CD1c-positive myeloid dendritic cell (primary cell): ENCODE results near the gene MYOM1.
A peak's percentile ranks its signal among the peaks of the same experiment; 100 is the strongest.

Experiments used
- DNase-seq: peaks from one replicate; pipeline ENCODE4 v3.0.0-alpha.2; 2016; ENCODE audit errors: extremely low spot score

MYOM1 gene

DNA sequence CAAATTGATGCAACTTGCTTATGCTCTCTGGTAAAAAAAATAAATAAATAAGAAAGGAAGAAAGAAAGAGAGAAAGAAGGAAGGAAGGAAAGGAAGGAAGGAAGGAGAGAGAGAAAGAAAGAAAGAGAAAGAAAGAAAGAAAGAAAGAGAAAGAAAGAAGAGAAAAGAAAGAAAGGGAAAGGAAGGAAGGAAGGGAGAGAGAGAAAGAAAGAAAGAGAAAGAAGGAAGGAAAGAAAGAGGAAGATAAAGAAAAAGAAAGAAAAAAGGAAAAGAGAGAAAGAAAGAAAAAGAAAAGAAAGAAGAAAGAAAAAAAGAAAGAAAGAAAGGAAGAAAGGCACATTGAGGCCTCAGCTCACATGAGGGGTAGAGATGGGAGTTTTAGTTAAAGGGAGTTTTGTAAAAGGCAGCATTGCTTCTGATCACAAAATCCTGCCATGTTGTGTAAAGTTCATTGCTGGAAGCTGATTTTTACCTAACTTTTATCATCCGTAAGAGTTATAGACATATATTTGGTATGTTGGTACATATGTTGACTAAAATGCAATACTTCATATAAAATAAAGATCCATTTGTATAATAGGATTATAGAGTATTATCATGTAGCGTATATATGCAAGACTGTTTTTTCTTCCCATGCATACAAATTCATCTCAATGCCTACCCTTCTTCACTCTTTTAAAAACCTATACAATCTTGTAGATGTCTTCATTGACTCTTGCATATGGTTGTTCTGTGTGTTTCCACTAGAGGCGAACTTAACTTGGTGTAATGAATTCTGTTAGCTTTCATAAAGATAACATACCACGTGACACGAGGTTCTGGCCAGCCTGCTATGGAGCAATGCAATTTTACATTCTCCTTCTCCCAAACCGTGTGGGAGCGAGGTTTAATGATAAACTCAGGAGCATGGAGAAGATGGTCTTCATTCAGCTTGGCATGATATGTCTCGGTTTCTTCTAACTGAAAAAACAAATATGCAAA, 32.8 kb downstream of the MYOM1 start:
- no peak for DNase-seq

DNA sequence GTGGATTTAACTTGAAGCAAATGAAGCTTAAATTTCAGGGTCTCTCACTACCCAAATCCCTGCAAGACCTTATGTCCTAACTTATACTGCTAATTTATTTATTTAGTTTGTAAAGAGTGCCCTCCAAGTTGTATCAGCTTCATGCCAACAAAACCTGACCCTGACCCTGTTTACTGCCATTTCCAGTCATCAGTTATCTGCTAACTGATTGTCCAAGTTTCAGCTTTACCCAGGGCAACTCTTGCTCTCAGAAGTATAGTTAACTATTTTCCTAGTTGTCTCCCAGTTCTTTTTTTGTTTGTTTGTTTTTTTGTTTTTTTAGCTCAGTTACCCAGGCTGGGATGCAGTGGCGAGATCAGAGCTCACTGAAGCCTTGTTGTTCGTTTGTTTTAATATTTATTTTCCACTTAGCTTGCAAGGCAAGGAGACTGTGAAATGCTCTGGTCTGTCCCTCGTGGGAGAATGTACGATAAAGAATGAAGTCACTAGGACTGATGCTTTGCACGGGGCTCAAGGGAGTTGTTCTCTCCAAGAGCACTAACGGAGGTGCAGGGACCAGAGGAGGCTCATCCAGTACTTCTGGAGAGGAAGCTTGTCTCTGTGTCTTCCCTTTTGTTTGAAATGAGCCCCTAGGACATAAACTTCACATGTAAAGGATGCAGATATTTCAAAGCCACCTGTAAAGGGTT, 35.3 kb downstream of the MYOM1 start:
- no peak for DNase-seq

DNA sequence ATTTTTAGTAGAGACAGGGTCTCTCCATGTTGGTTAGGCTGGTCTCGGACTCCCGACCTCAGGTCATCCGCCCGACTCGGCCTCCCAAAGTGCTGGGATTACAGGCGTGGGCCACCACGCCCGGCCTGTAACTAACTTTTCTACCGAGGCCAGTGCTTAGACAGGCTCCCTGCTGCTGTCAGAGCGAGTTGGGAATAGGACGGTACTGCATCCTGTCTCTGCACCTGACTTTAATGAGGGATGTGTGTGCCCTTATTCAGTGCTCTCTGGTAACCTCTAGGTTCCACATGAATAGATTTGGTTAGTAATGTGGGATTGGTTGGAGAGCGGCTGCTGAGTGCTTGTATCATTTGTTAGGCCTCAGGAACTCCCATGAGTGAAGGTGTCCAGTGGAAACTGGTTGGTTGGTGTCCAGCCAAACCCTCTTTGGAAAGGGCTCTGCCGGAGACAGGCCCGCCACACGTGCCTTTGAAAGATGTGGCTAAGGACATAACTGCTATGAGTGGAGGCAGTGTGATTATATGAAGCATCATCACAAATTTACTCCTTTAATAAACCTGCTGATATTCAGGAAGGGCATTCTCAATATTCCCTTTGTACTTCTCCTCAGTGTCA, 36.6 kb downstream of the MYOM1 start:
- DNase-seq = no peak

DNA sequence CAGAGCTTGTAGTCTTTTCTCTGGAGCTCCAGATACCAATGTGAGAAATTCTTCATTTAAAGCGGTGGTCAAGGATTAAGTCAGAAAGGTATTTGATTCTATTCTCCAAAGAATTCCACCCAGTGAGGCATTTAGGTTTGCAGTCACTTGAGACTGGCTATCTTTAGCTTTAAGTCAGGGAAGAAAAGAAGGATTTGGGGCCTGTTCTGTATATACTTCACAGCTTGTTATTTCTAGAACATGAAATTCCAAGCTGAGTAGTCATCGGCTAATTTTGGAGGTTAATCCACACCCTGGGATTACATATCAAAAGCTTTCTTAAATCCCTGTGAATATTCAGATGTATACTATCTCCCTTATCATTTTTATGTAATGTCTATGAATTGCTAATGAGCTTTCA, 39.4 kb downstream of the MYOM1 start:
- DNase-seq = no peak

DNA sequence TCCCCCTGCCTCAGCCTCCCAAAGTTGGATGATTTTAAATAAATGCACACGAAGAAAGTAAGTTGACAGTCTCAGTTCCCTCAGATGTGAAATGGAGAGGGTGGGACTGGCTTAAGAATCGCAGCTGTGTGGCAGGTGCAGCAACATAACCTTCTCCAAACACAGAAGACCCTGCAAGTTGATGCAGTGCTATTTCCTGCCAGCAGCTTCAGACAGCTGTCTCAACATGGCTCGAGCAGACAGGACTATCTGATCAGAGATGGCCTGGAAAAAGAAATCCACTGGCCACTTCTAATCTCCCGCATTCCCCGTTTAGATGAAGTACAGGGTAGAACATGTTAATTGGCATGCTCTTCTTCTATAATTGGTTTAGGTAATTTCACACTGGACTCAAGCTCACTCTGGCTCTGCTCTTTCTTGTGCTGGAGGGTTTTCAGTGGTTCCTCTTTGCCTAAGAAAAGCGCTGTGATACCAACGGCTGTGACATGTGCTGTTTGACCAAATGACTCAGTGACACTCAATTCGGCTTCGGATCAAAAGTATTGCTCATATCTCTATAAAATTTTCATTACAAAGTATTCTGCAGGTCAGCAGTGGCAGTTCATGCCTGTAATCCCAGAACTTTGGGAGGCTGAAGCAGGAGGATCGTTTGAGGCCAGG, 40.2 kb downstream of the MYOM1 start:
- peak; percentile 66 for DNase-seq

DNA sequence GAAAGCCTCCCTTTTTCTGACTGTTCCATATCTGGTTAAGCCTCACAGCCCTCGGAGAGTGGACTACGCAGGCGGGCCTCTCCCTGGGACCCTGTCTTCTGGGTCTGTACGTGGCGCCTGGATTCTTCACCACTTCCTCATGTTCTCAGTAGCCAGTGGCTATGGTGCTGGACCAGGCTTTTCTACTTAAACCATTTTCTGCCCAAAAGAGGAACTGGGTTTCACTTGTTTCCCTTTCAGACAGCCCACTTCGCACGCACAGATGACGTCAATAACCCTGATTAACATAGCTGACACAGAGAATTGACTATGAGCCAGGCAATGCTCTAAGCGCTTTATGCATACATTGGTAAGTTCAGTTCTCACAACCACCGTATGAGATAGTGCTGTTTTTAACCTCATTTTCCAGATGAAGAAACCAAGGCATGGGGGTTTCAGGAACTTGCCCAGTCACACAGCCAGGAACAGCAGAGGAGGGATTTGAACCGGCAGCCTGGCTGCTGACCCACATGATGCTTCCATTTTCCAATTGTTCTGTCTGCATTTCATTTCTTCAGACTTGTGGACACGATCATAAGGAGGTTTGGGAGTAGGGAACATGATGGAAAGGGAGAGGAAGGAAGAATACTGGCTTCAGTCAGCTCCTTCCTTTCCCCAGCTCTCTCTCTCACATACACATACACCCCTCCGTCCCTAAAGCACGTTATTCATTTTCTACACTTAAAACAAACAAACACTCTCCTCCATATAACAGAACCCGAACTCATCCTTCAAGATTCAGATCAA, 41.7 kb downstream of the MYOM1 start:
- DNase-seq = peak; percentile 99

DNA sequence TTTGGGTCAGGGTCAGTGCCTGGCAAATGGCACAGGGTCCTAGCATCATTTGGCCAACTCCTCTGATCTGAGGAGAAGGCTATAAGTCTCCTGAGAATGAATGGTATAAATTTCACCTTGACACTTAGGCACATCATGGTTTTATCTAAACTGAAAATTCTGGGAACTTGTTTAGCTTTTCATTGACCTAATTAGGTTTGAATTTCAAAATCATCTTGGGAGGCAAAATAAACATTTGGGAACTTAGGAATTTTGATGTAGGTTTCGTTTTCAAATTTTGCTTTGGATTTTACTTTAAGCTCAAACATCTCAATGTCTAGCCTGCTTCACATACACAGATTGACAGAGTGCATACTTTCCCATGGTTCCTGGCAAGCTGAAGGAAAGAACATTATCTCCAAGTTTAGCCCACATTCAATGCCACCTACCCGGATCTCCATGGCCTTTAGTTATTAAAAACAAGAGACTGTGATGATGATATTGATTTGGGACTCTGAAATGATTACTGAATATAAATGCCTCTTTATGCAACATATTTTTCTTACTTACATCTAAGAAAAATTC, 44.5 kb downstream of the MYOM1 start:
- no peak for DNase-seq

DNA sequence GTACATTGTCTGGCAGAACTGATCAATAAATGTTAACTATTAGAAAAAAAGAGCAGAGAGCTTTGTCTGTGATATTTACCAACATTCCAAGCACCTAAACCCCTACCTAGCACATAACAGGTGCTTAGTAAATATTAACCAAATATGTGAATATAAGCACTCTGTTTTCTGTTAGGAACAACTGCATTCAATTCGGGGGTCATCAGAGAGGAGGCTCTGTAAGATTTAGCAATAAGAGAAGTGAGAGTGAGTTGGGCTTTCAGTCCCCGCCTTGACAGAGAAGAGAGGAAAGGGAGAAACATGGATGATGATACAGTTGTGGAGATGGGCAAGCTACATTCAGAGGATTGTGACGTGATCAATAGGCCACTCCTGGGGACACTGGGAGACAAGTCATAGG, 47.7 kb downstream of the MYOM1 start:
- DNase-seq = peak; percentile 15

DNA sequence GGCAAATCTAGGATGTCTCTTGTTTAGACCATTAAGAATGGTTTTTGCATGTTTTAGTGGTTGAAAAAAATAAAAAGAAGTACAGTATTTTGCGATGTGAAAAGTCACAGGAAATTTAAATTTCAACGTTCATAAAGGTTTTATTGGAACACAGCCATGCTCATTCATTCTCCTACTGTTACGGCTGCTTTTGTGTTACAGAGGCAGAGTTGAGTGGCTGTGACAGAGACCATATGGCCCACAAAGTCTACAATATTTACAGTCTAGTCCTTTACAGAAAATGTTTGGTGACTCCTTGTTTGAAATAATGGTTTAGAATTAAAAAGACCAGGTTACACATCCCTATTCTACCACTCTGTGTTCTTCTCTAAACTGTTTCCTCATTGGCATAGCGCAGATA, 48.1 kb downstream of the MYOM1 start:
- DNase-seq = peak; percentile 38

DNA sequence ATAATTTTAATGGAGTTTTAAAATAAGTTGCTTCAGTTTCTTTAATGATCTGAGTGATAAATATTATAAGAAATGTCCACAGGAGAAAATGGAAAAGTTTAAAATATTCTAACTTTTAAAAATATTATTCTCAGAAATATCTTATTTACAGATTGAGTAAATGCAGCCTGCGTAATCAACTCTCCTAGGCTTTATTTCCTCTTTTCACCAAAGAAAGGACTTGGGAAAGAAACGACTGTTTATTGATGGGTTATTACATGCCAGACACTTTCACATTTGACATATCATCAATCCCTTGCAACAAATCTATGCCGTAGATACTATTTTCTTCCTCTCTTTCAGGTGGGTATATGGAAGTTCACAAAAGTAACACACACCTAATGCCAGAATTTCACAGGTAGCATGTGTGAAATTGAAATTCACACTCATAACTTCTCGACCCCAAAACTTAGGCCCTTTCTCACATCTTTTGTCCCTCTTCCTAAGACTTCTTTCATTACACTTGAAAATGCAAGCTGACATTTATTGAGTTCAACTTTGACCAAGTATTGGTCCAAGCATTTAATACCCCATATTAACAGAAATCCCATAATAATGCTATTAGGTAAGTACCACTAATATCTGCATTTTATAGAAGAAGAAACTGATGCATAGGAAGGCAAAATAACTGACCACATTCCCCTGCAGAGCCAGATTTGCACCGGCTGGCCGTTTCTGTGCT, 49.2 kb downstream of the MYOM1 start:
- peak; percentile 52 for DNase-seq

DNA sequence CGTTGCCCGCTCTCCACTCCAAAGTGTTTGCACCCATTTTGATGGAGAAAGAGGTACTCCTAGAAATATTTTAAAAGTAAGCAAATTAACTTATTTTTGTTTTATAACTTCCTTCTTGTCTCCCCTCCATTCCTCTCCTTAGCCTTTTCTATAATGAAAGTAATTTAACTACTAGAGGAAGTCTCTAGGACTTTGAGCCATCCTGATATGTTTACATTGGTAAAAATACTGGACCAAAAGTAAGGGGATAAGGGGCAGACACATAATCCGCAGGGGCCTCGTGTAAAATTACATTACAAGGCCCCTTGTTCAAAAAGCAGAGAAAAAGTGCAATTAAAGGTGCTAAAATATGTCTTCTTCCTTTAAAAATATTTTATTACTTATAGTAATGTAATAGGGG, 55.4 kb downstream of the MYOM1 start:
- no peak for DNase-seq

DNA sequence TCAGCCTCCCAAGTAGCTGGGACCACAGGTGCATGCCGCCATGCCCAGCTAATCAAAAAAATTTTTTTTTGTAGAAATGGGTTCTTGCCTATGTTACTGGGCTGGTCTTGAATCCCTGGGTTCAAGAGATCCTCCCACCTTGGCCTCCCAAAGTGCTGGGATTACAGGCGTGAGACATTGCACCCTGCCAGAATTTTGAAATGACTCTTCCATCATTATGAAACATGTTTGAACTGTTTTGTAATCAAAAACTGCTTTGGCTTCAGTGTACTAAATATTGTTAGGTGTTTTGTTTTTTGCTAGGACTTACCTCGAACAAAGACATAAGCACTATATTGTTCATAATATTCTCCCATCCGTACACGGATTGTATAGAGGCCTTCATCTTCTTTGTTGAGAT, 55.8 kb downstream of the MYOM1 start:
- DNase-seq = no peak

DNA sequence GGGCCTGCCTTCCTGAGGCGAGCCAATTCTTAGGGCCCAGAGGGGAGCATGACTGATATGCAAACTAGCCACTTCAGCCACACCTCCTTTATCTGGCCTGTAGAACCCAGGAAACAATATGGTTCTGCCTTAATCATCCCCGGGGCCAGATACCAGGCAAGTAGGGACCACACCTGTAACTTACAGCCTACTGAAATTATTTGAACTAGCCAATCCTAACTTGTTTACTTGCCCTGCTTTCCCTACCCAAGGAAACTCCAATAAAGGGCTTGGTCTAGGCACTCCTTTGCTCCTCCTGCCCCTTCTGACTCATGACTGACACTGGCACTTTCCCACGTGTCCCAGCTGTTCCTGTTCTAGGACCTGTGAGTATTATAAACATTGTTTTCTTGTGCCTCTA, 57.6 kb downstream of the MYOM1 start:
- DNase-seq = peak; percentile 14

DNA sequence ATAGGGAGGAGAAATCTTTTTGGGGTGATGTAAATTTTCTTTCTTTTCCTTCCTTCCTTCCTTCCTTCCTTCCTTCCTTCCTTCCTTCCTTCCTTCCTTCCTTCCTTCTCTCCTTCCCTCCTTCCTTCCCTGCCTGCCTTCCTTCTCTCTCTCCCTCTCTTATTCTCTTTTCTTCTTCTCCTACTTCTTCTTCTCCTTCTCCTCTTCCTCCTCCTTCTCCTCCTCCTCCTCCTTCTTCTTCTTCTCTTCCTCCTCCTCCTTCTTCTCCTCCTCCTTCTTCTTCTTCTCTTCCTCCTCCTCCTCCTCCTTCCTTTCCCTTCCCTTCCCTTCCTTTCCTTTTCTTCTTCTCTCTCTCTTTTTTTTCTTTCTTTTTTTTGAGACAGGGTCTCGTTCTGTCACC, 59.9 kb downstream of the MYOM1 start:
- no peak for DNase-seq

DNA sequence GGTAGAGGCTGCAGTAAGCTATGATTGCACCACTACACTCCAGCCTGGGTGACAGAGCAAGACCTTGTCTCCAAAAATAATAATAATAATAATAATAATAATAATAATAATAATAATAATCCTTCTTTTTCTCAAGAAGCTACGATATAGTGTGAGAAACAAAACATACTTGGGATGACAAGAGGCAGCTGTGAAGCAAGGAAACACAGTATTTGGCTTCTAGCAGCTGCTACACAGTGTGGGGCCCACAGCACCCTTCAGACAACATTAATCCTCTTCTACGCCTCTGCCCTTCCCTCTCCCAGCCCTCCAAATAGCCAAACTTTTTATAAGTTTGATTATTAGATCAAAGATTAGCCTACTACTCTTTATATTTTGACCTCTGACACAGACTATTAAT, 62.2 kb downstream of the MYOM1 start:
- DNase-seq = no peak

DNA sequence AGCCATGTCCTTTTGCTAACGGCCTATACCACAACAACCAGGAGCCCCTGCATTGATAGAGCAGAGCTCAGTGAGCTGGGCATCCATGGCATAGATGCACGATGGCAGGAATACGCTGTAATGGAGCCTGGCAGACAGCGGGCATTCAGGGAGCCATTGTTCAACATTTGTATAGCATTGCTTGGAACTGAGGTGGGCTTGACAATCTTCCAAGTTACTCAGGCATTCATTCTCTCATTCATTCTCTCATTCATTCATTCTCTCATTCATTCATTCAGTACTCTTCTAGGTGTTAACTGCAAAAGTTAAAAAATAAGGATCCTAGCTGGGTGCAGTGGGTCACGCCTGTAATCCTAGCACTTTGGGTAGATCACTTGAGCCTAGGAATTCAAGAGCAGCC, 62.7 kb downstream of the MYOM1 start:
- no peak for DNase-seq

DNA sequence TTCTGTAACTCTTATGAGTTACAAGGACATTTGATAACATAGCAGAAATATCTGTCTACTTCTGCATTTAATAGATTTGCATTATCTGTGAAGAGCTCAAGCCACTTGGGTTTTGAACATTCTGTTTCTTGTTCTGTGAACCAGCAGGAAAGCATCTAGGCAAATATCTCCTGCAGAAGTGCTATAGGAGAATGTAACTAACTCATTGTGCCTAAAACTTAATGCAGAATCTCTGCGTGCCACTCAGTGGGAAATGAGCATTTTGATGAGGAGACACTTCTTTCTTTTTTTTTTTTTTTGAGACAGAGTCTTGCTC, 63.5 kb downstream of the MYOM1 start:
- DNase-seq = no peak

DNA sequence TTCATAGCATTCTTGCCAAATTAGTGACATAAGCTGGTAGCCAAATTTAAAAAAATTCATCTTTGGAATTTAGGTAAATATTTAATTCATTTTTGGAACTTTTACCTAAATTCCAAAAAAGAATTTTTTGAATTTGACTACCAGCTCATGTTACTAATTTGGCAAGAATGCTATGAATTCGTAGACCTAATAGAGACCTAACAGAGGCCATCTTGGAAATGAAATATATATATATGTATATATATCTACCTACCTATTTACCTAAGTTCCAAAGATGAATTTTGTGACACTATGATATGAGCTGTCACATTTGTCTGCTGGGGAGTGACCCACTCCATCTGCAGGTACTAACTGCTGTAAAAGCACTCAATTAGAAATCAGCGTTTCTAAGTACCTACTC, 65.6 kb downstream of the MYOM1 start:
- no peak for DNase-seq

DNA sequence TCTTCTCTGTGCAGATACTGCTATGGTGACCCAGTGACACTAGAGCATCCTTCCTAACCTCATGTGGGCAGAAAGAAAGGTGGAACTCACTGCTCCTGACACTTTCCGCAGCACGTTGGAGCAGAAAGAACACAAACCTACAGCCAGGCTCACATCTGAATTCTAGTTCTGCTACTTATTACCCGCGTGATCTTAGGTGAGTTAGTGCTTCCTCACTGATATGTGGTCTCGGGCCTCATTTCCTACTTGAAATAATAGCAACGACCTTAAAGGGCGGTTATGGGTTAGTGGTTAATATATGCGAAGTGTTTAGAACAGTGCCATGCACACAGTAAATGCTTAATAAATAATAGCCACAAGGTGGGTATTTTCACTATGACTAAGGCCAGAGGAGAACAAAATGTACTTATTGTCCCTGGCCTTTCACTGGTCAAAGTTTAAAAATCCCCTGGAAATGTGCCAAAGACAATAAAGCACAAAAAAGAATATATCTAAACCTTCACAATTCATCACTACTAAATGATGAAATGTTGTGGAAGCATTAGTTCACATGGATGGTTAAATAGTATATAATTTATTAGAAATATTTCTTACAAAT, 66.6 kb downstream of the MYOM1 start:
- DNase-seq = no peak

DNA sequence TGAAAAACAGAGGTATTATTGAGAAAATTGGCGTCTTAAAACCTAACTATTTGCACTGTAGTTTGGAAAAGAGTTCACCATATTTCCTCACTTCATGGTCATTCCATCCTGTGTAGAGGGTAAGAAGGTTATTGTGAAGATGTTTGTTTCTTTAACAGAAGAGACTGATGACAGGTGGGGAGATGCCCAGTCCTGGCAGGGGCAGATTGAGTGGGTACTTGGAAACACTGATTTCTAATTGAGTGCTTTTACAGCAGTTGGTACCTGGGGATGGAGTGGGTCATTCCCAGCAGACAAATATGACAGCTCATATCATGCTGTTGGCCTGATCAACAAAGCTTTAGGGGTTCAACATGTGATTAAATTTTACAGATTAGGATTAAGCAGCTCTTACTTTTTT, 67.5 kb downstream of the MYOM1 start:
- no peak for DNase-seq
